Transverse colon (tissue), 4 donors: ENCODE results near the gene PRSS57. TPM values are rescaled to one million over a fixed set of nuclear protein-coding genes. Genes with fewer than 3 reads are reported as not detected.

ENCODE experiments used
- DNase-seq: peaks from one replicate; pipeline ENCODE4 v3.0.0-alpha.2; 2019
- H3K27ac ChIP-seq, 4 donors: fragments of 200-600 bp; sonication (generic); 2 replicates each; pipeline ENCODE4 v1.5.1; 2016 to 2018; ENCODE audit warnings: inconsistent platforms in 4 of 4
- H3K27me3 ChIP-seq: fragments of 200-600 bp; sonication (generic); 2 replicates; pipeline ENCODE4 v1.5.1; 2017; ENCODE audit warnings: inconsistent platforms
- H3K36me3 ChIP-seq, 4 donors: fragments of 200-600 bp; sonication (generic); 2 replicates each; pipeline ENCODE4 v1.5.1; 2017 to 2019; ENCODE audit warnings: inconsistent platforms in 4 of 4
- H3K4me1 ChIP-seq, 4 donors: fragments of 200-600 bp; sonication (generic); 2 replicates each; pipeline ENCODE4 v1.5.1; 2017 to 2020; ENCODE audit warnings: inconsistent platforms in 4 of 4
- H3K4me3 ChIP-seq, 4 donors: fragments of 200-600 bp; sonication (generic); 1 replicate in 1 of 4; 2 replicates in 3 of 4; pipeline versions ENCODE4 v1.5.1 to v1.6.1; 2017 to 2019; ENCODE audit warnings: inconsistent platforms in 4 of 4
- H3K9me3 ChIP-seq, 2 donors: fragments of 200-600 bp; sonication (generic); 2 replicates each; pipeline ENCODE4 v1.5.1; 2017 to 2019; ENCODE audit warnings: inconsistent platforms in 2 of 2
- CTCF ChIP-seq, 5 experiments: fragments of 200-600 bp in 3 of 5; fragments of 450-650 bp in 2 of 5; sonication (generic) in 3 of 5; IDR thresholded peaks; 1 replicate in 2 of 5; 2 replicates in 3 of 5; pipeline ENCODE4 v1.5.1; 2016 to 2017; ENCODE audit warnings: antibody characterized with exemption in 5 of 5, inconsistent platforms in 3 of 5, mild to moderate bottlenecking in 2 of 5, moderate library complexity in 1 of 5
- EP300 ChIP-seq: sonication (generic); formaldehyde crosslinking; IDR thresholded peaks from one replicate; pipeline ENCODE4 v1.6.1; 2017; ENCODE audit warnings: antibody characterized with exemption, low read depth
- POLR2A ChIP-seq: fragments of 450-650 bp; IDR thresholded peaks from one replicate; pipeline ENCODE4 v1.6.1; 2016; ENCODE audit warnings: antibody characterized with exemption, mild to moderate bottlenecking, moderate library complexity
- POLR2AphosphoS5 ChIP-seq, 3 donors: sonication (generic); formaldehyde crosslinking; IDR thresholded peaks; one replicate each; pipeline ENCODE4 v1.6.1; 2016; ENCODE audit warnings: antibody characterized with exemption in 3 of 3
- WGBS, 2 donors: methylation state at CpG; one replicate each; pipeline ENCODE4 v1.1.5; 2018; ENCODE audit warnings: low coverage in 1 of 2; 5-methylcytosine and 5-hydroxymethylcytosine counted together
- in situ Hi-C, 4 donors: fragments of 200-750 bp; cut with MboI; loops; one replicate each; pipeline versions ENCODE4 v1.15.0 to v1.15.1; 2017; ENCODE audit warnings: low sequenced_read_pairs in 3 of 4, low pct_ligation_motif_present in 1 of 4, low pct_unique_long_range_greater_than_20kb in 1 of 4
- intact Hi-C: fragments of 100-400 bp; cut with DNase I; formaldehyde crosslinking; loops from one replicate; pipeline ENCODE4 v1.15.1; 2023; ENCODE audit warnings: low total_unique reads
- total RNA-seq, 4 donors: library from RNA; depleted of rRNA; stranded (reverse); fragments of >200 nt; gene quantifications; one replicate each; pipeline ENCODE4 v1.1.0, GENCODE V29; 2016

Gene PRSS57
- total RNA-seq, 4 donors from 2014 or later = not detected

GRCh38 chr19:648305-648704 is 46.9 kb downstream of the PRSS57 start:
- Histone ChIP-seq H3K27ac (no peak overlapping the region), H3K9me3 (no peaks in the 10 kb centered on the region), H3K36me3 (peaks cover 0 to 39% (median 23%) of the 10 kb centered on the region in 4 donors), H3K4me1 (no peaks in the 10 kb centered on the region), H3K27me3 (no peaks in the 10 kb centered on the region), H3K4me3 (no peak overlapping the region)
- WGBS, 2 donors = 92% methylated on average over 27 of the region's 29 CpGs; no CpG with 5 or more reads in 1 of the 2 donors
- in situ Hi-C loops = no loop called here
- no peak for TF ChIP-seq POLR2AphosphoS5 (IDR thresholded peaks at IDR 0.05)
- TF ChIP-seq CTCF (IDR thresholded peaks at IDR 0.05) = no peak
- no peak for TF ChIP-seq EP300
- no peak for TF ChIP-seq POLR2A
- intact Hi-C loops = no loop called here
- no peak for DNase-seq

- intact Hi-C loops (no loop called here), in situ Hi-C loops (no loop called here)
- no peak for TF ChIP-seq POLR2A
- no peak for TF ChIP-seq CTCF (IDR thresholded peaks at IDR 0.05)
- TF ChIP-seq POLR2AphosphoS5 (IDR thresholded peaks at IDR 0.05) = no peak
- no peak for TF ChIP-seq EP300
- H3K4me3 ChIP-seq = no peak overlapping the region
- no peaks in the 10 kb centered on the region for H3K9me3 ChIP-seq
- no peaks in the 10 kb centered on the region for H3K4me1 ChIP-seq
- 87 to 100% methylated on average over 4 to 50 of the region's 52 CpGs for WGBS, 2 donors
- no peak overlapping the region for H3K27ac ChIP-seq
- no peak for DNase-seq
- H3K27me3 ChIP-seq = no peaks in the 10 kb centered on the region
- H3K36me3 ChIP-seq = peaks cover 0 to 39% (median 23%) of the 10 kb centered on the region in 4 donors
These were observed 47.5 kb downstream of the PRSS57 start for GRCh38 chr19:647566-648284.

- Histone ChIP-seq H3K4me1 (no peaks in the 10 kb centered on the region), H3K36me3 (peaks cover 0 to 38% (median 22%) of the 10 kb centered on the region in 4 donors), H3K9me3 (no peaks in the 10 kb centered on the region), H3K27ac (no peak overlapping the region), H3K27me3 (no peaks in the 10 kb centered on the region), H3K4me3 (no peak overlapping the region)
- TF ChIP-seq CTCF (IDR thresholded peaks at IDR 0.05) (no peak), POLR2A (no peak), POLR2AphosphoS5 (IDR thresholded peaks at IDR 0.05) (no peak), EP300 (no peak)
- intact Hi-C loops = no loop called here
- no peak for DNase-seq
- in situ Hi-C loops = no loop called here
- WGBS, 2 donors = 94% methylated on average over 37 of the region's 48 CpGs; no CpG with 5 or more reads in 1 of the 2 donors
These were observed 48.3 kb downstream of the PRSS57 start for GRCh38 chr19:646779-647565.
